Lower leg skin (tissue), 3 donors: Measurements from ENCODE around the gene RPS15.

ENCODE experiments used
- CTCF ChIP-seq, 3 donors: fragments of 450-650 bp; IDR thresholded peaks; one replicate each; pipeline ENCODE4 v1.5.1; 2016; ENCODE audit warnings: antibody characterized with exemption in 3 of 3, mild to moderate bottlenecking in 3 of 3, moderate library complexity in 2 of 3
- POLR2A ChIP-seq, 2 donors: fragments of 450-650 bp; IDR thresholded peaks; one replicate each; pipeline ENCODE4 v1.6.1; 2016 to 2017; ENCODE audit warnings: antibody characterized with exemption in 2 of 2, mild to moderate bottlenecking in 1 of 2, moderate library complexity in 1 of 2

- TF ChIP-seq CTCF (IDR thresholded peaks at IDR 0.05) (peak in 1 of 3 donors; percentile 94), POLR2A (IDR thresholded peaks at IDR 0.05) (peak in 1 of 2 donors; percentile 74)
Observed at GRCh38 chr19:1438035-1438932, at the start of gene RPS15.
